ENCODE results near the gene LMAN2. TPM values are rescaled to one million over a fixed set of nuclear protein-coding genes. Genes with fewer than 3 reads are reported as not detected.

The LMAN2 gene
- total and polyA plus RNA-seq, 2 experiments from 2014 or later, result 153 to 227 TPM

DNA sequence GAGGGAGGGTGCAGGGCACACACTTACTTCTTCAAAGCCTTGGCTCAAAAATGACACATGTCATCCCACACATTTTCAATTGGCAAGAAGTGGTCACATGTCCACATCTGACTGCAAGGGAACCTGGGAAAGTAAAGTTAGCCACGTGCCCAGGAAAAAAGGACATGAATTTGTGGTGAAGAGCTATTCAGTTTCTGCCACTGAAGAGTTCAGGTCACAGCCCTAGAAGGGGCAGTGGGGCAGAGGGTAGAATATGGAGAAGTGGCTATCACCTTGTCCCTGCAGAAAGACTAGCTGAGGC is 4.3 kb upstream of the LMAN2 start:
- Mint-ChIP-seq H3K4me1 (peaks cover 7% of the 10 kb centered on the region; the same call in 2 of the 3 replicates), H3K4me3 (no peak overlapping the region), H3K27ac (no peak overlapping the region), H3K9me3 (no peaks in the 10 kb centered on the region; the same call in 2 of the 3 replicates), H3K27me3 (ENCODE audit: insufficient read depth, low read depth, poor library complexity) (peaks cover 16% of the 10 kb centered on the region), H3K36me3 (ENCODE audit: low read depth) (no peaks in the 10 kb centered on the region)
- peaks cover 4% of the 10 kb centered on the region; the same call in 1 of the 2 replicates for H3K9me2 ChIP-seq (ENCODE audit: insufficient read depth)
- H4K20me1 ChIP-seq (replicated peaks; ENCODE audit: insufficient read depth), result no peaks in the 10 kb centered on the region
- no peaks in the 10 kb centered on the region; the same call in 1 of the 2 replicates for H3K27me3 ChIP-seq (ENCODE audit: insufficient read depth)
- no peak overlapping the region for H3K27ac ChIP-seq (ENCODE audit: low read depth)
- 0 out of 2 replicates have a peak, but pooled peaks cover 5% of the 10 kb centered on the region for H3F3A ChIP-seq (replicated peaks; ENCODE audit: low read depth)
- peaks cover 6% of the 10 kb centered on the region for H3K79me2 ChIP-seq (replicated peaks; ENCODE audit: insufficient read depth)
- ATAC-seq, result no peak
- H3K4me3 ChIP-seq, result no peak overlapping the region
- H3K4me1 ChIP-seq (ENCODE audit: insufficient read depth), result peaks cover under 1% of the 10 kb centered on the region; the same call in 1 of the 2 replicates
- no peak for DNase-seq (ENCODE audit: low spot score)
- H3K4me2 ChIP-seq, result no peak overlapping the region
- no peaks in the 10 kb centered on the region for H3K36me3 ChIP-seq (ENCODE audit: insufficient read depth)
- no peak for TF ChIP-seq EZH2phosphoT487 (IDR thresholded peaks at IDR 0.05; ENCODE audit: unreplicated experiment)
- TF ChIP-seq NANOG (IDR thresholded peaks at IDR 0.05; ENCODE audit: borderline replicate concordance), result no peak
- no peak for TF ChIP-seq STAT1 (IDR thresholded peaks at IDR 0.05; ENCODE audit: unreplicated experiment)
- TF ChIP-seq, protein P1, sequence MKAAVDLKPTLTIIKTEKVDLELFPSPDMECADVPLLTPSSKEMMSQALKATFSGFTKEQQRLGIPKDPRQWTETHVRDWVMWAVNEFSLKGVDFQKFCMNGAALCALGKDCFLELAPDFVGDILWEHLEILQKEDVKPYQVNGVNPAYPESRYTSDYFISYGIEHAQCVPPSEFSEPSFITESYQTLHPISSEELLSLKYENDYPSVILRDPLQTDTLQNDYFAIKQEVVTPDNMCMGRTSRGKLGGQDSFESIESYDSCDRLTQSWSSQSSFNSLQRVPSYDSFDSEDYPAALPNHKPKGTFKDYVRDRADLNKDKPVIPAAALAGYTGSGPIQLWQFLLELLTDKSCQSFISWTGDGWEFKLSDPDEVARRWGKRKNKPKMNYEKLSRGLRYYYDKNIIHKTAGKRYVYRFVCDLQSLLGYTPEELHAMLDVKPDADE (IDR thresholded peaks at IDR 0.05), result no peak
- no peak for TF ChIP-seq ZNF331 (CRISPR knock-in tag; IDR thresholded peaks at IDR 0.05; ENCODE audit: low read depth)
- TF ChIP-seq ZNF114 (CRISPR knock-in tag; IDR thresholded peaks at IDR 0.05), result no peak
- no peak for TF ChIP-seq POLR2AphosphoS5 (IDR thresholded peaks at IDR 0.05; ENCODE audit: low read depth)
- TF ChIP-seq, protein P2, sequence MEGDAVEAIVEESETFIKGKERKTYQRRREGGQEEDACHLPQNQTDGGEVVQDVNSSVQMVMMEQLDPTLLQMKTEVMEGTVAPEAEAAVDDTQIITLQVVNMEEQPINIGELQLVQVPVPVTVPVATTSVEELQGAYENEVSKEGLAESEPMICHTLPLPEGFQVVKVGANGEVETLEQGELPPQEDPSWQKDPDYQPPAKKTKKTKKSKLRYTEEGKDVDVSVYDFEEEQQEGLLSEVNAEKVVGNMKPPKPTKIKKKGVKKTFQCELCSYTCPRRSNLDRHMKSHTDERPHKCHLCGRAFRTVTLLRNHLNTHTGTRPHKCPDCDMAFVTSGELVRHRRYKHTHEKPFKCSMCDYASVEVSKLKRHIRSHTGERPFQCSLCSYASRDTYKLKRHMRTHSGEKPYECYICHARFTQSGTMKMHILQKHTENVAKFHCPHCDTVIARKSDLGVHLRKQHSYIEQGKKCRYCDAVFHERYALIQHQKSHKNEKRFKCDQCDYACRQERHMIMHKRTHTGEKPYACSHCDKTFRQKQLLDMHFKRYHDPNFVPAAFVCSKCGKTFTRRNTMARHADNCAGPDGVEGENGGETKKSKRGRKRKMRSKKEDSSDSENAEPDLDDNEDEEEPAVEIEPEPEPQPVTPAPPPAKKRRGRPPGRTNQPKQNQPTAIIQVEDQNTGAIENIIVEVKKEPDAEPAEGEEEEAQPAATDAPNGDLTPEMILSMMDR (conservative IDR thresholded peaks at IDR 0.05; ENCODE audit: low read depth in 2 of 2), result no peak
- TF ChIP-seq, protein P3, sequence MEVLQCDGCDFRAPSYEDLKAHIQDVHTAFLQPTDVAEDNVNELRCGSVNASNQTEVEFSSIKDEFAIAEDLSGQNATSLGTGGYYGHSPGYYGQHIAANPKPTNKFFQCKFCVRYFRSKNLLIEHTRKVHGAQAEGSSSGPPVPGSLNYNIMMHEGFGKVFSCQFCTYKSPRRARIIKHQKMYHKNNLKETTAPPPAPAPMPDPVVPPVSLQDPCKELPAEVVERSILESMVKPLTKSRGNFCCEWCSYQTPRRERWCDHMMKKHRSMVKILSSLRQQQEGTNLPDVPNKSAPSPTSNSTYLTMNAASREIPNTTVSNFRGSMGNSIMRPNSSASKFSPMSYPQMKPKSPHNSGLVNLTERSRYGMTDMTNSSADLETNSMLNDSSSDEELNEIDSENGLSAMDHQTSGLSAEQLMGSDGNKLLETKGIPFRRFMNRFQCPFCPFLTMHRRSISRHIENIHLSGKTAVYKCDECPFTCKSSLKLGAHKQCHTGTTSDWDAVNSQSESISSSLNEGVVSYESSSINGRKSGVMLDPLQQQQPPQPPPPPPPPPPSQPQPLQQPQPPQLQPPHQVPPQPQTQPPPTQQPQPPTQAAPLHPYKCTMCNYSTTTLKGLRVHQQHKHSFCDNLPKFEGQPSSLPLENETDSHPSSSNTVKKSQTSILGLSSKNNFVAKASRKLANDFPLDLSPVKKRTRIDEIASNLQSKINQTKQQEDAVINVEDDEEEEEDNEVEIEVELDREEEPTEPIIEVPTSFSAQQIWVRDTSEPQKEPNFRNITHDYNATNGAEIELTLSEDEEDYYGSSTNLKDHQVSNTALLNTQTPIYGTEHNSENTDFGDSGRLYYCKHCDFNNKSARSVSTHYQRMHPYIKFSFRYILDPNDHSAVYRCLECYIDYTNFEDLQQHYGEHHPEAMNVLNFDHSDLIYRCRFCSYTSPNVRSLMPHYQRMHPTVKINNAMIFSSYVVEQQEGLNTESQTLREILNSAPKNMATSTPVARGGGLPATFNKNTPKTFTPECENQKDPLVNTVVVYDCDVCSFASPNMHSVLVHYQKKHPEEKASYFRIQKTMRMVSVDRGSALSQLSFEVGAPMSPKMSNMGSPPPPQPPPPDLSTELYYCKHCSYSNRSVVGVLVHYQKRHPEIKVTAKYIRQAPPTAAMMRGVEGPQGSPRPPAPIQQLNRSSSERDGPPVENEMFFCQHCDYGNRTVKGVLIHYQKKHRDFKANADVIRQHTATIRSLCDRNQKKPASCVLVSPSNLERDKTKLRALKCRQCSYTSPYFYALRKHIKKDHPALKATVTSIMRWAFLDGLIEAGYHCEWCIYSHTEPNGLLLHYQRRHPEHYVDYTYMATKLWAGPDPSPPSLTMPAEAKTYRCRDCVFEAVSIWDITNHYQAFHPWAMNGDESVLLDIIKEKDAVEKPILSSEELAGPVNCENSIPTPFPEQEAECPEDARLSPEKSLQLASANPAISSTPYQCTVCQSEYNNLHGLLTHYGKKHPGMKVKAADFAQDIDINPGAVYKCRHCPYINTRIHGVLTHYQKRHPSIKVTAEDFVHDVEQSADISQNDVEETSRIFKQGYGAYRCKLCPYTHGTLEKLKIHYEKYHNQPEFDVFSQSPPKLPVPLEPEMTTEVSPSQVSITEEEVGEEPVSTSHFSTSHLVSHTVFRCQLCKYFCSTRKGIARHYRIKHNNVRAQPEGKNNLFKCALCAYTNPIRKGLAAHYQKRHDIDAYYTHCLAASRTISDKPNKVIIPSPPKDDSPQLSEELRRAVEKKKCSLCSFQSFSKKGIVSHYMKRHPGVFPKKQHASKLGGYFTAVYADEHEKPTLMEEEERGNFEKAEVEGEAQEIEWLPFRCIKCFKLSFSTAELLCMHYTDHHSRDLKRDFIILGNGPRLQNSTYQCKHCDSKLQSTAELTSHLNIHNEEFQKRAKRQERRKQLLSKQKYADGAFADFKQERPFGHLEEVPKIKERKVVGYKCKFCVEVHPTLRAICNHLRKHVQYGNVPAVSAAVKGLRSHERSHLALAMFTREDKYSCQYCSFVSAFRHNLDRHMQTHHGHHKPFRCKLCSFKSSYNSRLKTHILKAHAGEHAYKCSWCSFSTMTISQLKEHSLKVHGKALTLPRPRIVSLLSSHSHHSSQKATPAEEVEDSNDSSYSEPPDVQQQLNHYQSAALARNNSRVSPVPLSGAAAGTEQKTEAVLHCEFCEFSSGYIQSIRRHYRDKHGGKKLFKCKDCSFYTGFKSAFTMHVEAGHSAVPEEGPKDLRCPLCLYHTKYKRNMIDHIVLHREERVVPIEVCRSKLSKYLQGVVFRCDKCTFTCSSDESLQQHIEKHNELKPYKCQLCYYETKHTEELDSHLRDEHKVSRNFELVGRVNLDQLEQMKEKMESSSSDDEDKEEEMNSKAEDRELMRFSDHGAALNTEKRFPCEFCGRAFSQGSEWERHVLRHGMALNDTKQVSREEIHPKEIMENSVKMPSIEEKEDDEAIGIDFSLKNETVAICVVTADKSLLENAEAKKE (CRISPR knock-in tag; IDR thresholded peaks at IDR 0.05), result no peak
- TF ChIP-seq JUNB (IDR thresholded peaks at IDR 0.05; ENCODE audit: unreplicated experiment), result no peak
- TF ChIP-seq EZH2 (IDR thresholded peaks at IDR 0.05; ENCODE audit: low read depth, unreplicated experiment), result no peak
- no peak for TF ChIP-seq CREB1 (CRISPR knock-in tag; IDR thresholded peaks at IDR 0.05; ENCODE audit: low read depth)
- TF ChIP-seq, protein P4, sequence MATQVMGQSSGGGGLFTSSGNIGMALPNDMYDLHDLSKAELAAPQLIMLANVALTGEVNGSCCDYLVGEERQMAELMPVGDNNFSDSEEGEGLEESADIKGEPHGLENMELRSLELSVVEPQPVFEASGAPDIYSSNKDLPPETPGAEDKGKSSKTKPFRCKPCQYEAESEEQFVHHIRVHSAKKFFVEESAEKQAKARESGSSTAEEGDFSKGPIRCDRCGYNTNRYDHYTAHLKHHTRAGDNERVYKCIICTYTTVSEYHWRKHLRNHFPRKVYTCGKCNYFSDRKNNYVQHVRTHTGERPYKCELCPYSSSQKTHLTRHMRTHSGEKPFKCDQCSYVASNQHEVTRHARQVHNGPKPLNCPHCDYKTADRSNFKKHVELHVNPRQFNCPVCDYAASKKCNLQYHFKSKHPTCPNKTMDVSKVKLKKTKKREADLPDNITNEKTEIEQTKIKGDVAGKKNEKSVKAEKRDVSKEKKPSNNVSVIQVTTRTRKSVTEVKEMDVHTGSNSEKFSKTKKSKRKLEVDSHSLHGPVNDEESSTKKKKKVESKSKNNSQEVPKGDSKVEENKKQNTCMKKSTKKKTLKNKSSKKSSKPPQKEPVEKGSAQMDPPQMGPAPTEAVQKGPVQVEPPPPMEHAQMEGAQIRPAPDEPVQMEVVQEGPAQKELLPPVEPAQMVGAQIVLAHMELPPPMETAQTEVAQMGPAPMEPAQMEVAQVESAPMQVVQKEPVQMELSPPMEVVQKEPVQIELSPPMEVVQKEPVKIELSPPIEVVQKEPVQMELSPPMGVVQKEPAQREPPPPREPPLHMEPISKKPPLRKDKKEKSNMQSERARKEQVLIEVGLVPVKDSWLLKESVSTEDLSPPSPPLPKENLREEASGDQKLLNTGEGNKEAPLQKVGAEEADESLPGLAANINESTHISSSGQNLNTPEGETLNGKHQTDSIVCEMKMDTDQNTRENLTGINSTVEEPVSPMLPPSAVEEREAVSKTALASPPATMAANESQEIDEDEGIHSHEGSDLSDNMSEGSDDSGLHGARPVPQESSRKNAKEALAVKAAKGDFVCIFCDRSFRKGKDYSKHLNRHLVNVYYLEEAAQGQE (IDR thresholded peaks at IDR 0.05; ENCODE audit: unreplicated experiment), result no peak
- no peak overlapping the region for H2AFZ ChIP-seq

All from GM23338 (cell line).